Colonic mucosa (tissue), 4 donors: ENCODE data around the gene SSBP1. TPM values are rescaled to one million over a fixed set of nuclear protein-coding genes. Genes with fewer than 3 reads are reported as not detected.

Experiments
- DNase-seq: peaks from one replicate; pipeline ENCODE4 v3.0.0-alpha.2; 2020
- H3K27ac ChIP-seq: fragments of 200-600 bp; one replicate; pipeline ENCODE4 v1.8.0; 2021
- H3K27me3 ChIP-seq: fragments of 200-600 bp; one replicate; pipeline ENCODE4 v1.8.0; 2021
- H3K36me3 ChIP-seq: fragments of 200-600 bp; one replicate; pipeline ENCODE4 v1.8.0; 2021
- H3K4me1 ChIP-seq: fragments of 200-600 bp; one replicate; pipeline ENCODE4 v1.8.0; 2021; ENCODE audit warnings: mild to moderate bottlenecking
- H3K4me3 ChIP-seq: fragments of 200-600 bp; one replicate; pipeline ENCODE4 v1.8.0; 2021
- H3K9ac ChIP-seq, 2 donors: one replicate each; pipeline ENCODE4 v1.7.0; 2013; ENCODE audit warnings: control low read depth in 2 of 2, low read depth in 2 of 2, low read length in 2 of 2
- H3K9me3 ChIP-seq: fragments of 200-600 bp; one replicate; pipeline ENCODE4 v1.8.0; 2021
- intact Hi-C: fragments of 100-400 bp; cut with DNase I; formaldehyde crosslinking; loops from one replicate; pipeline ENCODE4 v1.14.1; 2022
- total RNA-seq, 2 donors: library from RNA; stranded (reverse); fragmentation: NEBNext Ultra II Directional in 1 of 2; extraction: Animal tissue kit (Norgen Biotek cat#: 25700) in 1 of 2; gene quantifications; one replicate each; pipeline ENCODE4 v1.2.1, GENCODE V29; 2021
- TF ChIP-seq, protein P1 (sequence below): fragments of 200-600 bp; IDR thresholded peaks from one replicate; pipeline ENCODE4 v1.8.0; 2022; ENCODE audit warnings: antibody characterized with exemption, mild to moderate bottlenecking
- donor health status: healthy.
- donor health status: DM: no; HTN: no; CAD: no.
- donor health status: DM: no; HTN: no; CAD: no.

Gene SSBP1
- total RNA-seq, 2 donors from 2014 or later = 76.7 to 130 TPM

DNA sequence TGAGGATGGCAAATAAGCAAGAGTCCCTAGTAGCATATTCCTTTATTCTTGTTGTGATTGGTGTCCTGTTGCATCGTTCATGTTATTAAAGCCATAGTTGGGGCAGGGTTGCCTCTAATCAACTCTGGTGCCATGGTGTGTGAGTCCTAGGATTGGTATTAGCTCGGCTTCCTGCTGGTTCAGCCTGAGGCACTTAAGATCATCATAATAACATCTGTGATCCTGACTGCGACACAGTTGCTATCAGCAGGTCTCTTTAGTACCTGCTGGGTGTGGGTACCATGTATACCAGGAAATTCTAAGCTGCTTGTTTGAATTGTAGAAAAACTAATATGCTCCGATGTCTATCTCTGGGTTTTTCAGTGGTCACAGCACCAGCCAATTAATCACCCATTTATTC is 28.4 kb upstream of the SSBP1 start:
- Histone ChIP-seq H3K36me3 (no peaks in the 10 kb centered on the region), H3K9ac (no peak overlapping the region), H3K4me1 (peaks cover 8% of the 10 kb centered on the region), H3K4me3 (no peak overlapping the region), H3K9me3 (no peaks in the 10 kb centered on the region), H3K27ac (no peak overlapping the region), H3K27me3 (no peaks in the 10 kb centered on the region)
- intact Hi-C loops = no loop called here
- TF ChIP-seq, protein P1, sequence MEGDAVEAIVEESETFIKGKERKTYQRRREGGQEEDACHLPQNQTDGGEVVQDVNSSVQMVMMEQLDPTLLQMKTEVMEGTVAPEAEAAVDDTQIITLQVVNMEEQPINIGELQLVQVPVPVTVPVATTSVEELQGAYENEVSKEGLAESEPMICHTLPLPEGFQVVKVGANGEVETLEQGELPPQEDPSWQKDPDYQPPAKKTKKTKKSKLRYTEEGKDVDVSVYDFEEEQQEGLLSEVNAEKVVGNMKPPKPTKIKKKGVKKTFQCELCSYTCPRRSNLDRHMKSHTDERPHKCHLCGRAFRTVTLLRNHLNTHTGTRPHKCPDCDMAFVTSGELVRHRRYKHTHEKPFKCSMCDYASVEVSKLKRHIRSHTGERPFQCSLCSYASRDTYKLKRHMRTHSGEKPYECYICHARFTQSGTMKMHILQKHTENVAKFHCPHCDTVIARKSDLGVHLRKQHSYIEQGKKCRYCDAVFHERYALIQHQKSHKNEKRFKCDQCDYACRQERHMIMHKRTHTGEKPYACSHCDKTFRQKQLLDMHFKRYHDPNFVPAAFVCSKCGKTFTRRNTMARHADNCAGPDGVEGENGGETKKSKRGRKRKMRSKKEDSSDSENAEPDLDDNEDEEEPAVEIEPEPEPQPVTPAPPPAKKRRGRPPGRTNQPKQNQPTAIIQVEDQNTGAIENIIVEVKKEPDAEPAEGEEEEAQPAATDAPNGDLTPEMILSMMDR = no peak
- no peak for DNase-seq

DNA sequence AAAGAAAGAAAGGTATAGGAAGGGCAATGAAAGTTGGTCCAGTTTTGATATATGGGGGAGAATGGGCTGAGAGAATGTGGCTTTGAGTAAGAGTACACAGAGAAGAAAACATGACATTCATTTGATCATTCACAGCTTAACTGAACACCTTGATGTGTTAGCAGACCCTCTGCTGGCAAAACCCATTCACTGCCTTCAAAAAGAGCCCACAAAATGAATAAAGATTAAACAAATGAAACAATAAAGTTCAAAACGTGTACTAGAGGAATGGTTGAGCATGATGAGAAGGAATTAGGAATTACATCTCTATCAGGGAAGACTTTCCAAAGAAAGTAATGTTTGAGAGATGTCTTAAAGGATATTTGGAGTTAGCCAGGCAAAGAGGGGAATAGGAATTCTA is 27.9 kb upstream of the SSBP1 start:
- intact Hi-C loops = no loop called here
- H3K9ac ChIP-seq = no peak overlapping the region

DNA sequence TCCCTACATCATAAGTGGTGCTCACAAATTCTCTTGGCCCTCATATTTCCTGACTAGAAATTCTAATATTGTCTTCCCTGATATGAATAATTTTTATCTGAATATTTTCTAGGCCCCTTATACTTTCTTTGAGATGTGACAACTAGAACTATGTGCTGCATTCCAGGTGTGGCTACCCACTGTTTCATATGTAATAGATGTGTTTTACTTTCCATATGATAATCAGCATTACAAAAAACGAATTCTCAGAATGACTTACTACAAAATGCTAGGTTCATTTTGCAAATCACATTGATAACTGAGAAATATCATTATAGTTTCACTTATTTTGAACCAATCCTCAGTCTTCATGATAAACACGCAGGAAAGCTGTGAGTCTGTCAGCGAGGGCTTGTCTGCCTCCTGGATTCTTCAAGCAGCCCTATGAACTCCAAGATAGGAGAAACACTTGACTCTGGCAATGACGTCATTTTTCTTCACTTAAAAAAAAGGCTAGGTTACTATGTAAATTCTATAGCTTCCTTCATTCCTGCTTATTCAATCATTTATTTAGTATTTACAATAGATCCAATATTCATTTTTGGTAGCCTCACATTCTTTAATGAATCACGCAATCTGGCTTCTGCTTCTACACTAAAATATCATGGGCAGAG is 25.4 kb upstream of the SSBP1 start:
- no peak overlapping the region for H3K9ac ChIP-seq
- H3K27me3 ChIP-seq = no peaks in the 10 kb centered on the region
- no peaks in the 10 kb centered on the region for H3K9me3 ChIP-seq
- TF ChIP-seq, protein P1 = no peak
- no peaks in the 10 kb centered on the region for H3K4me1 ChIP-seq
- no peaks in the 10 kb centered on the region for H3K36me3 ChIP-seq
- DNase-seq = no peak
- H3K4me3 ChIP-seq = no peak overlapping the region
- no peak overlapping the region for H3K27ac ChIP-seq
- intact Hi-C loops = no loop called here

More for the DNA sequence above, 27.9 kb upstream of the SSBP1 start:
- no peak for DNase-seq
- Histone ChIP-seq H3K36me3 (no peaks in the 10 kb centered on the region), H3K4me3 (no peak overlapping the region), H3K4me1 (peaks cover 8% of the 10 kb centered on the region), H3K27ac (no peak overlapping the region), H3K27me3 (no peaks in the 10 kb centered on the region), H3K9me3 (no peaks in the 10 kb centered on the region)
- TF ChIP-seq, protein P1 = no peak

DNA sequence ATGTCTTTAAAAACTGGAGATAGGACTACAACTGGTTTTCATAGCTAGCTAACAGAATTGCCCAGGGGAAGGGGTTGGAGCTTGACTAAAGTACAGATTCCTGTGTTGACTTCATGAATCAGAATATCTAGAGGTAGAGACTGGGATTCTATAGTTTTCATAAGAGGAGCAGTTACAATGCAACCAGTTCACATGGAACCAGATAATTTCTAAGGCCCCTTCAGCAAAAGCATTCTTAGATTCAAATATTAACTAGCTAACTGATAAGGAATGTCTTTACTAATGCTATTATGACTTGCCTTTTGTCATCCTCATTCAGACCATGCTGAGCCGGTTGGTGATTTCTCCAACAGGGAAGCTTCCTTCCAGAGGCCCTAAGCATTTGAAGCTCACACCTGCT is 24.3 kb upstream of the SSBP1 start:
- Histone ChIP-seq H3K27me3 (no peaks in the 10 kb centered on the region), H3K9me3 (no peaks in the 10 kb centered on the region), H3K9ac (no peak overlapping the region), H3K4me3 (no peak overlapping the region), H3K4me1 (no peaks in the 10 kb centered on the region), H3K27ac (no peak overlapping the region), H3K36me3 (no peaks in the 10 kb centered on the region)
- TF ChIP-seq, protein P1 = no peak
- DNase-seq = no peak
- intact Hi-C loops = no loop called here

DNA sequence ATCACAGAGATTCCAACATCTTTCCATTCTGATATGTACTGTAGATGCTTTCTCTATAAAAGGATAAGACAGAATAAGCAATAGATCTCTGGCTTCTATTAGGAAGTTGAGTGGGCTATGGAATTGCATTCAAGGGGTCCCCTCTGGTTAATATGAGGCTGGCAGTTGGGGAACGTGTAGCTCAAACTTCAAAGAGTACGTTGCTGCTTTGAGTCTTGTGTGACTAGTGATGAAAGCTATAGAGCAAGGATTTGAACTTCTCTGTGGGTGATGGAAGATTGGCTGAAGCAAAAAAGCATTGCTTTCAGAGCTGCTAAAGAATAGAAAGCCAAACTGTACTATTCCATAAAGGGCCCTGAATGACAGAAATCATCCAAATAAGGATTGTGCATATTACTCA is 23.6 kb upstream of the SSBP1 start:
- DNase-seq = no peak
- H3K9ac ChIP-seq = no peak overlapping the region
- no peaks in the 10 kb centered on the region for H3K9me3 ChIP-seq
- intact Hi-C loops = no loop called here
- no peaks in the 10 kb centered on the region for H3K36me3 ChIP-seq
- TF ChIP-seq, protein P1 = no peak
- no peak overlapping the region for H3K27ac ChIP-seq
- no peak overlapping the region for H3K4me3 ChIP-seq
- no peaks in the 10 kb centered on the region for H3K4me1 ChIP-seq
- no peaks in the 10 kb centered on the region for H3K27me3 ChIP-seq
